ENCODE results near the gene NCR2.

The NCR2 gene

GRCh38 chr6:41335296-41335695 lies at the start of gene NCR2:
TSS of gene NCR2 (plus strand) at chr6:41335608. CDS start at chr6:41335877, 269 bp downstream.
- H3K27ac ChIP-seq = no peak within 1 kb of the TSS
- no peak for TF ChIP-seq CTCF (IDR thresholded peaks at IDR 0.05; ENCODE audit: low read depth, low read length)
- no peak within 1 kb of the TSS for H3K4me3 ChIP-seq (ENCODE audit: low read depth, low read length)
- DNase-seq = no peak
- H3K27me3 ChIP-seq (ENCODE audit: insufficient read depth, low read depth, severe bottlenecking) = no peaks in the 10 kb centered on the region
- no peaks in the 10 kb centered on the region for H3K9me3 ChIP-seq (ENCODE audit: severe bottlenecking)
- H3K36me3 ChIP-seq = no peaks in the 10 kb centered on the region

- no peak for TF ChIP-seq CTCF (IDR thresholded peaks at IDR 0.05; ENCODE audit: low read depth, low read length)
- no peak for DNase-seq
- no peaks in the 10 kb centered on the region for H3K36me3 ChIP-seq
- H3K4me3 ChIP-seq (ENCODE audit: low read depth, low read length) = no peak within 1 kb of the TSS
- H3K27ac ChIP-seq = no peak within 1 kb of the TSS
- H3K9me3 ChIP-seq (ENCODE audit: severe bottlenecking) = no peaks in the 10 kb centered on the region
- peaks cover 2% of the 10 kb centered on the region for H3K27me3 ChIP-seq (ENCODE audit: insufficient read depth, low read depth, severe bottlenecking)
Measured at GRCh38 chr6:41286544-41287346, 48.7 kb upstream of the NCR2 start, which contains the start of gene TREM1. TSS of gene TREM1 (minus strand) at chr6:41286682. CDS start at chr6:41286655, 27 bp downstream.

- H3K9me3 ChIP-seq (ENCODE audit: severe bottlenecking) = no peaks in the 10 kb centered on the region
- TF ChIP-seq CTCF (IDR thresholded peaks at IDR 0.05; ENCODE audit: low read depth, low read length) = no peak
- H3K27me3 ChIP-seq (ENCODE audit: insufficient read depth, low read depth, severe bottlenecking) = peaks cover 4% of the 10 kb centered on the region
- no peak overlapping the region for H3K4me3 ChIP-seq (ENCODE audit: low read depth, low read length)
- no peak overlapping the region for H3K27ac ChIP-seq
- H3K36me3 ChIP-seq = no peaks in the 10 kb centered on the region
- DNase-seq = no peak
Measured at GRCh38 chr6:41288030-41288753, 47.2 kb upstream of the NCR2 start.

- Histone ChIP-seq H3K9me3 (ENCODE audit: severe bottlenecking) (no peaks in the 10 kb centered on the region), H3K4me3 (ENCODE audit: low read depth, low read length) (no peak overlapping the region), H3K27me3 (ENCODE audit: insufficient read depth, low read depth, severe bottlenecking) (peaks cover 9% of the 10 kb centered on the region), H3K36me3 (no peaks in the 10 kb centered on the region), H3K27ac (no peak overlapping the region)
- no peak for DNase-seq
- no peak for TF ChIP-seq CTCF (IDR thresholded peaks at IDR 0.05; ENCODE audit: low read depth, low read length)
Measured at GRCh38 chr6:41288754-41289129, 46.7 kb upstream of the NCR2 start.

GRCh38 chr6:41289815-41290214 lies 45.6 kb upstream of the NCR2 start:
- no peak for DNase-seq
- Histone ChIP-seq H3K27me3 (ENCODE audit: insufficient read depth, low read depth, severe bottlenecking) (peaks cover 9% of the 10 kb centered on the region), H3K36me3 (no peaks in the 10 kb centered on the region), H3K27ac (no peak overlapping the region), H3K9me3 (ENCODE audit: severe bottlenecking) (no peaks in the 10 kb centered on the region), H3K4me3 (ENCODE audit: low read depth, low read length) (no peak overlapping the region)
- no peak for TF ChIP-seq CTCF (IDR thresholded peaks at IDR 0.05; ENCODE audit: low read depth, low read length)
